Fibroblast of gingiva (primary cell): ENCODE results near the gene CMA1.

ENCODE experiments used
- DNase-seq: peaks from one replicate; pipeline ENCODE4 v3.0.0-alpha.2; 2011; ENCODE audit warnings: low read depth

CMA1 gene

GRCh38 chr14:24465805-24466204, 42.3 kb downstream of the CMA1 start:
- DNase-seq = no peak

GRCh38 chr14:24465368-24465767, 42.7 kb downstream of the CMA1 start:
- no peak for DNase-seq

GRCh38 chr14:24463884-24464785, 43.9 kb downstream of the CMA1 start:
- no peak for DNase-seq

GRCh38 chr14:24463017-24463883, 44.8 kb downstream of the CMA1 start:
- no peak for DNase-seq

GRCh38 chr14:24461336-24461735, 46.7 kb downstream of the CMA1 start:
- DNase-seq = no peak

- DNase-seq = no peak
Observed at GRCh38 chr14:24459331-24459730, 48.7 kb downstream of the CMA1 start.

GRCh38 chr14:24458736-24459135, 49.3 kb downstream of the CMA1 start:
- no peak for DNase-seq

GRCh38 chr14:24456980-24457379, 51.1 kb downstream of the CMA1 start:
- DNase-seq = no peak
